ENCODE results near the gene RNF213.

RNF213 gene

GRCh38 chr17:80260791-80261158, at the start of gene RNF213:
TSS of gene RNF213 (plus strand) at chr17:80260852. CDS start at chr17:80263682, 2,830 bp downstream.
- peak; percentile 77 for DNase-seq

GRCh38 chr17:80212109-80212508, 48.5 kb upstream of the RNF213 start:
- no peak for DNase-seq

- DNase-seq: peak; percentile 1
These were observed 48.1 kb upstream of the RNF213 start for GRCh38 chr17:80212511-80212910.

- peak; percentile 89 for DNase-seq
These were observed 47.5 kb upstream of the RNF213 start for GRCh38 chr17:80212962-80213642.

- no peak for DNase-seq
These were observed 47.0 kb upstream of the RNF213 start for GRCh38 chr17:80213643-80213975.

- DNase-seq: no peak
These were observed 46.4 kb upstream of the RNF213 start for GRCh38 chr17:80214012-80214877.

- DNase-seq: no peak
These were observed 45.8 kb upstream of the RNF213 start for GRCh38 chr17:80214878-80215210.

GRCh38 chr17:80216473-80217456, 43.9 kb upstream of the RNF213 start:
- DNase-seq: no peak

- no peak for DNase-seq
These were observed 42.8 kb upstream of the RNF213 start for GRCh38 chr17:80217703-80218362.

- no peak for DNase-seq
These were observed 42.3 kb upstream of the RNF213 start for GRCh38 chr17:80218391-80218790.

- DNase-seq: peak; percentile 94
These were observed 41.5 kb upstream of the RNF213 start for GRCh38 chr17:80219013-80219762.

GRCh38 chr17:80219763-80220053, 40.9 kb upstream of the RNF213 start:
- no peak for DNase-seq

- peak; percentile 70 for DNase-seq
These were observed 40.5 kb upstream of the RNF213 start, which contains the start of the genes SGSH and SLC26A11 for GRCh38 chr17:80220054-80220735. TSS of gene SGSH (minus strand) at chr17:80220333. CDS start at chr17:80220313, 20 bp downstream. TSS of gene SLC26A11 (plus strand) at chr17:80220427. CDS start at chr17:80221561, 1,134 bp downstream.

- no peak for DNase-seq
These were observed 39.9 kb upstream of the RNF213 start for GRCh38 chr17:80220736-80221215.

GRCh38 chr17:80221351-80222105, 39.1 kb upstream of the RNF213 start:
- no peak for DNase-seq

GRCh38 chr17:80222376-80223141, 38.1 kb upstream of the RNF213 start:
- DNase-seq: no peak

- DNase-seq: no peak
These were observed 37.4 kb upstream of the RNF213 start for GRCh38 chr17:80223142-80223815.

GRCh38 chr17:80223838-80224497, 36.7 kb upstream of the RNF213 start:
- no peak for DNase-seq
